ENCODE measurements around the gene GRM7. TPM values are rescaled to one million over a fixed set of nuclear protein-coding genes. Genes with fewer than 3 reads are reported as not detected.

GRM7 gene
- total RNA-seq, 1 experiment from 2014 or later: not detected

GRCh38 chr3:7289121-7289520, 428.2 kb downstream of the GRM7 start:
- ChIA-PET POLR2A (no interaction called here), RAD21 (ENCODE audit: low non-redundant PET in 1 of 2, low total read pairs in 2 of 2, uncharacterized antibody in 2 of 2, unreplicated experiment in 2 of 2) (no interaction called here), CTCF (no interaction called here)
- DNase-seq (ENCODE audit: low read depth, low spot score) (no peak), ATAC-seq (no peak)
- no peaks in the 10 kb centered on the region for H3K27me3 ChIP-seq (ENCODE audit: insufficient read depth, low read length)
- TF ChIP-seq MAX (IDR thresholded peaks at IDR 0.05) (no peak), SIN3A (IDR thresholded peaks at IDR 0.05; ENCODE audit: low read depth) (no peak), SP1 (IDR thresholded peaks at IDR 0.05; ENCODE audit: low read depth) (no peak), EZH2 (IDR thresholded peaks at IDR 0.05) (no peak), YY1 (IDR thresholded peaks at IDR 0.05; ENCODE audit: extremely low read depth, insufficient replicate concordance, low read depth, low read length) (no peak), EZH2phosphoT487 (IDR thresholded peaks at IDR 0.05; ENCODE audit: borderline replicate concordance) (no peak), TCF7L2 (IDR thresholded peaks at IDR 0.05; ENCODE audit: borderline replicate concordance, extremely low read depth, insufficient read depth, insufficient read length) (no peak), POLR2A (IDR thresholded peaks at IDR 0.05; ENCODE audit: borderline replicate concordance, extremely low read depth, insufficient read depth, insufficient read length) (no peak), ZNF274 (IDR thresholded peaks at IDR 0.05; ENCODE audit: low read depth, low read length) (no peak), ZFX (IDR thresholded peaks at IDR 0.05) (no peak), ATF3 (IDR thresholded peaks at IDR 0.05) (no peak), EGR1 (IDR thresholded peaks at IDR 0.05; ENCODE audit: low read depth) (no peak), CTCF (IDR thresholded peaks at IDR 0.05 in 2 of 3, conservative IDR thresholded peaks at IDR 0.05 in 1 of 3; ENCODE audit: borderline replicate concordance in 1 of 3, insufficient read depth in 1 of 3, low read depth in 2 of 3, low read length in 2 of 3) (no peak), JUND (IDR thresholded peaks at IDR 0.05) (no peak), SRF (IDR thresholded peaks at IDR 0.05; ENCODE audit: low read depth) (no peak), POLR2AphosphoS5 (IDR thresholded peaks at IDR 0.05; ENCODE audit: low read depth, low read length) (no peak), REST (IDR thresholded peaks at IDR 0.05; ENCODE audit: low read depth) (no peak), CBX3 (IDR thresholded peaks at IDR 0.05; ENCODE audit: low read depth) (no peak)
- H3K4me1 ChIP-seq (ENCODE audit: control insufficient read depth in 1 of 2, insufficient read depth in 2 of 2, low read length in 2 of 2): no peaks in the 10 kb centered on the region
- no peaks in the 10 kb centered on the region for H3K9me3 ChIP-seq (ENCODE audit: control insufficient read depth in 1 of 2, insufficient read depth in 1 of 2, low read depth in 1 of 2, low read length in 2 of 2)
- H3K36me3 ChIP-seq (ENCODE audit: control insufficient read depth in 1 of 2, insufficient read depth in 2 of 2, low read length in 2 of 2): no peaks in the 10 kb centered on the region
- H2AFZ ChIP-seq (ENCODE audit: low read depth, low read length, poor library complexity, severe bottlenecking): no peak overlapping the region
- intact Hi-C loops (cut with micrococcal nuclease): loop anchor here (5.0 kb wide), 2 partner anchors 818 to 948 kb away; no protein-coding TSS in a partner anchor
- no peak overlapping the region for H3K4me3 ChIP-seq (replicated peaks in 1 of 2; ENCODE audit: low read depth in 1 of 2, low read length in 2 of 2)
- no peaks in the 10 kb centered on the region for H3K79me2 ChIP-seq (ENCODE audit: insufficient read depth, low read length)
- no peak overlapping the region for H3K4me2 ChIP-seq (ENCODE audit: low read length)
- no peaks in the 10 kb centered on the region for H4K20me1 ChIP-seq (ENCODE audit: insufficient read depth)
- no peak overlapping the region for H3K9ac ChIP-seq (ENCODE audit: low read length)
- H3K27ac ChIP-seq (ENCODE audit: low read depth, low read length): no peak overlapping the region
- no peaks in the 10 kb centered on the region for H3K9me2 ChIP-seq (ENCODE audit: insufficient read depth)
- no TSS peak for BruUV-seq (replicated peaks)
